SK-N-SH (cell line): ENCODE data around the gene SLC49A3.

Source experiments
- CTCF ChIP-seq: fragments of 200-600 bp; sonication (generic); IDR thresholded peaks from 2 replicates; pipeline ENCODE4 v1.6.1; 2017; ENCODE audit warnings: antibody characterized with exemption, mild to moderate bottlenecking, moderate library complexity
- JUND ChIP-seq: IDR thresholded peaks from 2 replicates; pipeline ENCODE4 v1.4.0; 2012
- TAF1 ChIP-seq: IDR thresholded peaks from 2 replicates; pipeline ENCODE4 v1.6.1; 2012; ENCODE audit warnings: low read depth, mild to moderate bottlenecking, low read length, moderate library complexity, borderline replicate concordance

- no peak for TF ChIP-seq TAF1
- TF ChIP-seq CTCF = no peak
- no peak for TF ChIP-seq JUND
These were observed 21.2 kb upstream of the SLC49A3 start for GRCh38 chr4:710116-710515.
